Panc1 (cell line): ENCODE measurements around the gene CFAP20.

Source experiments
- CTCF ChIP-seq: fragments of 450-650 bp; IDR thresholded peaks from 2 replicates; pipeline ENCODE4 v1.5.1; 2017; ENCODE audit warnings: mild to moderate bottlenecking
- POLR2AphosphoS5 ChIP-seq: IDR thresholded peaks from 2 replicates; pipeline ENCODE4 v1.6.1; 2012; ENCODE audit warnings: mild to moderate bottlenecking, low read depth, low read length, moderate library complexity

GRCh38 chr16:58155839-58156238, 26.7 kb upstream of the CFAP20 start:
- TF ChIP-seq POLR2AphosphoS5 = no peak
- no peak for TF ChIP-seq CTCF
